Suprapubic skin (tissue), 4 donors: ENCODE measurements around the gene ACAA2. TPM values are rescaled to one million over a fixed set of nuclear protein-coding genes. Genes with fewer than 3 reads are reported as not detected.
"Not testable (repeated sequence)": the region's sequence is repeated elsewhere in the genome, so short reads cannot be mapped to it uniquely, and the experiment has no call there.

ENCODE experiments used
- DNase-seq, 2 donors: peaks; one replicate each; pipeline ENCODE4 v3.0.0-alpha.2; 2019; ENCODE audit warnings: low spot score in 2 of 2
- H3K27ac ChIP-seq: fragments of 200-600 bp; sonication (generic); one replicate; pipeline ENCODE4 v1.5.1; 2019
- H3K27me3 ChIP-seq: fragments of 200-600 bp; sonication (generic); one replicate; pipeline ENCODE4 v1.5.1; 2019
- H3K36me3 ChIP-seq: fragments of 200-600 bp; sonication (generic); one replicate; pipeline ENCODE4 v1.5.1; 2019
- H3K4me1 ChIP-seq: fragments of 200-600 bp; sonication (generic); one replicate; pipeline ENCODE4 v1.5.1; 2019
- H3K4me3 ChIP-seq: fragments of 200-600 bp; sonication (generic); one replicate; pipeline ENCODE4 v1.5.1; 2019; ENCODE audit warnings: mild to moderate bottlenecking
- H3K9me3 ChIP-seq: fragments of 200-600 bp; sonication (generic); one replicate; pipeline ENCODE4 v1.5.1; 2019
- CTCF ChIP-seq, 2 donors: fragments of 200-600 bp in 1 of 2; fragments of 450-650 bp in 1 of 2; sonication (generic) in 1 of 2; IDR thresholded peaks; one replicate each; pipeline ENCODE4 v1.5.1; 2016 to 2019; ENCODE audit warnings: antibody characterized with exemption in 2 of 2, mild to moderate bottlenecking in 1 of 2, moderate library complexity in 1 of 2
- EP300 ChIP-seq: sonication (generic); formaldehyde crosslinking; IDR thresholded peaks from one replicate; pipeline ENCODE4 v1.6.1; 2017; ENCODE audit warnings: antibody characterized with exemption
- POLR2A ChIP-seq, 2 donors: fragments of 450-650 bp; IDR thresholded peaks; one replicate each; pipeline ENCODE4 v1.6.1; 2017; ENCODE audit warnings: antibody characterized with exemption in 2 of 2, mild to moderate bottlenecking in 2 of 2, moderate library complexity in 2 of 2
- POLR2AphosphoS5 ChIP-seq, 3 donors: sonication (generic); formaldehyde crosslinking; IDR thresholded peaks; one replicate each; pipeline ENCODE4 v1.6.1; 2017; ENCODE audit warnings: antibody characterized with exemption in 3 of 3
- WGBS: methylation state at CpG from one replicate; pipeline ENCODE4 v1.1.5; 2018; 5-methylcytosine and 5-hydroxymethylcytosine counted together
- total RNA-seq, 4 donors: library from RNA; depleted of rRNA; stranded (reverse); fragments of >200 nt; gene quantifications; one replicate each; pipeline ENCODE4 v1.1.0, GENCODE V29; 2016

The ACAA2 gene
- total RNA-seq, 4 donors from 2014 or later, result 22.0 to 40.6 (median 27.9) TPM

- TF ChIP-seq POLR2AphosphoS5 (IDR thresholded peaks at IDR 0.05) (no peak), EP300 (no peak), POLR2A (IDR thresholded peaks at IDR 0.05) (no peak), CTCF (IDR thresholded peaks at IDR 0.05) (no peak)
- Histone ChIP-seq H3K27me3 (no peaks in the 10 kb centered on the region), H3K9me3 (no peaks in the 10 kb centered on the region), H3K4me1 (no peaks in the 10 kb centered on the region), H3K36me3 (peaks cover 12% of the 10 kb centered on the region), H3K27ac (no peak overlapping the region), H3K4me3 (no peak overlapping the region)
- WGBS, result 92% methylated on average over 7 of the region's 7 CpGs
- no peak for DNase-seq
Measured at GRCh38 chr18:49795612-49796552, 17.5 kb downstream of the ACAA2 start.

GRCh38 chr18:49794743-49795142 lies 18.6 kb downstream of the ACAA2 start:
- no peak for DNase-seq
- Histone ChIP-seq H3K4me3 (no peak overlapping the region), H3K36me3 (peaks cover 19% of the 10 kb centered on the region), H3K4me1 (no peaks in the 10 kb centered on the region), H3K27ac (no peak overlapping the region), H3K27me3 (no peaks in the 10 kb centered on the region), H3K9me3 (no peaks in the 10 kb centered on the region)
- TF ChIP-seq POLR2AphosphoS5 (IDR thresholded peaks at IDR 0.05) (no peak), EP300 (no peak), POLR2A (IDR thresholded peaks at IDR 0.05) (no peak)
- WGBS, result 70% methylated on average over 3 of the region's 3 CpGs

GRCh38 chr18:49789560-49790134 lies 23.7 kb downstream of the ACAA2 start:
- 87% methylated on average over 8 of the region's 8 CpGs for WGBS
- H3K27ac ChIP-seq, H3K4me1 ChIP-seq, H3K27me3 ChIP-seq, H3K9me3 ChIP-seq, H3K4me3 ChIP-seq, DNase-seq: not testable (repeated sequence)
- H3K36me3 ChIP-seq, result peaks cover 37% of the 10 kb centered on the region

- peaks cover 41% of the 10 kb centered on the region for H3K36me3 ChIP-seq
Measured at GRCh38 chr18:49788327-49788898, 24.9 kb downstream of the ACAA2 start.

GRCh38 chr18:49786019-49786720 lies 27.2 kb downstream of the ACAA2 start:
- peaks cover 47% of the 10 kb centered on the region for H3K36me3 ChIP-seq
- no peaks in the 10 kb centered on the region for H3K9me3 ChIP-seq
- H3K27me3 ChIP-seq, result no peaks in the 10 kb centered on the region
- WGBS, result 89% methylated on average over 1 of the region's 1 CpG
- H3K27ac ChIP-seq, result no peak overlapping the region
- H3K4me3 ChIP-seq, result no peak overlapping the region
- DNase-seq, result no peak
- TF ChIP-seq POLR2A (IDR thresholded peaks at IDR 0.05) (no peak), EP300 (no peak), POLR2AphosphoS5 (IDR thresholded peaks at IDR 0.05) (no peak), CTCF (IDR thresholded peaks at IDR 0.05) (no peak)
- H3K4me1 ChIP-seq, result no peaks in the 10 kb centered on the region

More at GRCh38 chr18:49788327-49788898, 24.9 kb downstream of the ACAA2 start:
- H3K9me3 ChIP-seq, result no peaks in the 10 kb centered on the region
- H3K27me3 ChIP-seq, result no peaks in the 10 kb centered on the region
- no peaks in the 10 kb centered on the region for H3K4me1 ChIP-seq
- DNase-seq, result no peak
- TF ChIP-seq POLR2AphosphoS5 (IDR thresholded peaks at IDR 0.05) (no peak), EP300 (no peak), POLR2A (IDR thresholded peaks at IDR 0.05) (no peak), CTCF (IDR thresholded peaks at IDR 0.05) (no peak)
- H3K4me3 ChIP-seq, result no peak overlapping the region
- 68% methylated on average over 5 of the region's 5 CpGs for WGBS
- H3K27ac ChIP-seq, result no peak overlapping the region
